HepG2 (cell line): Measurements from ENCODE around the gene CPS1. TPM values are rescaled to one million over a fixed set of nuclear protein-coding genes. Genes with fewer than 3 reads are reported as not detected.

Experiments used
- ATAC-seq: fragments of 200-7000 bp; cut with Tn5 transposase; 3 replicates; pipeline ENCODE4 v1.9.1; 2020; ENCODE audit warnings: mild to moderate bottlenecking, moderate library complexity
- BruUV-seq: library from RNA; stranded (reverse); fragments of 400-500 nt; replicated peaks from 2 replicates; lab custom pipeline; 2021; lab: Mats Ljungman, UMichigan
- CTCF ChIA-PET: fragments of 300-600 bp; formaldehyde crosslinking; extraction: SDS; loops from one replicate; lab custom pipeline; 2021; ENCODE audit warnings: low total read pairs, inconsistent platforms, low intra/inter-chr PET ratio; lab: Yijun Ruan, JAX
- POLR2A ChIA-PET: fragments of 350-600 bp; sonication (Branson Sonifier 250); formaldehyde crosslinking; loops from one replicate; lab custom pipeline; 2020; ENCODE audit warnings: antibody characterized with exemption, inconsistent platforms; lab: Yijun Ruan, JAX
- DNase-seq: peaks from one replicate; pipeline ENCODE4 v3.0.0-alpha.2; 2015; ENCODE audit warnings: low spot score
- FAIRE-seq: peaks from 3 replicates; lab custom pipeline; 2011; peaks lifted over from hg19 to GRCh38; lab: Jason Lieb, UNC
- H2AFZ ChIP-seq: one replicate; pipeline ENCODE4 v1.6.1; 2011; ENCODE audit warnings: low read length, inconsistent platforms
- H3K27ac ChIP-seq: fragments of 300-600 bp; 3 replicates; pipeline ENCODE4 v1.8.0; 2011; ENCODE audit warnings: mixed run types, mild to moderate bottlenecking, mixed read lengths, low read length, inconsistent platforms; ENCODE audit not compliant: insufficient read depth; ENCODE audit errors: extremely low read length
- H3K27me3 ChIP-seq, 2 experiments: fragments of 200-600 bp in 1 of 2; 2 replicates in 1 of 2; 3 replicates in 1 of 2; pipeline versions ENCODE4 v1.6.0 to v1.8.0; 2011; ENCODE audit warnings: low read length in 2 of 2, mild to moderate bottlenecking in 2 of 2, moderate library complexity in 2 of 2, inconsistent platforms in 1 of 2; ENCODE audit not compliant: insufficient read depth in 2 of 2, control insufficient read depth in 1 of 2
- H3K36me3 ChIP-seq, 2 experiments: fragments of 200-600 bp in 1 of 2; replicated peaks in 1 of 2; 2 replicates in 1 of 2; 3 replicates in 1 of 2; pipeline versions ENCODE4 v1.5.1 to v1.8.0; 2011; ENCODE audit warnings: low read length in 2 of 2, inconsistent platforms in 1 of 2; ENCODE audit not compliant: insufficient read depth in 2 of 2, control insufficient read depth in 1 of 2
- H3K4me1 ChIP-seq: 2 replicates; pipeline ENCODE4 v1.5.1; 2012; ENCODE audit warnings: low read length, inconsistent platforms; ENCODE audit not compliant: insufficient read depth
- H3K4me2 ChIP-seq: 2 replicates; pipeline ENCODE4 v1.6.0; 2011; ENCODE audit warnings: low read depth, low read length, inconsistent platforms
- H3K4me3 ChIP-seq, 3 experiments: fragments of 200-600 bp in 1 of 3; sonication (generic), shearing (Covaris generic) in 1 of 3; replicated peaks in 1 of 3; 2 replicates each; pipeline ENCODE4 v1.5.1; 2011 to 2016; ENCODE audit warnings: low read length in 3 of 3, inconsistent platforms in 2 of 3, low read depth in 2 of 3, mild to moderate bottlenecking in 2 of 3, control low read depth in 1 of 3, mixed read lengths in 1 of 3; ENCODE audit not compliant: insufficient read depth in 1 of 3
- H3K79me2 ChIP-seq: one replicate; pipeline ENCODE4 v1.6.1; 2011; ENCODE audit warnings: low read length, inconsistent platforms; ENCODE audit not compliant: insufficient read depth
- H3K9ac ChIP-seq: 2 replicates; pipeline ENCODE4 v1.6.0; 2011; ENCODE audit warnings: mild to moderate bottlenecking, low read depth, low read length, inconsistent platforms; ENCODE audit not compliant: insufficient read depth
- H3K9me3 ChIP-seq: 2 replicates; pipeline ENCODE4 v1.5.1; 2012; ENCODE audit warnings: mild to moderate bottlenecking, low read length
- H4K20me1 ChIP-seq: 2 replicates; pipeline ENCODE4 v1.6.0; 2011; ENCODE audit warnings: inconsistent platforms, mild to moderate bottlenecking, low read length, moderate library complexity; ENCODE audit not compliant: insufficient read depth
- ATAD3A ChIP-seq: sonication (generic); formaldehyde crosslinking; IDR thresholded peaks from 2 replicates; pipeline ENCODE4 v1.4.0; 2020; ENCODE audit warnings: missing genetic modification reagents
- CREB1 ChIP-seq, 2 experiments: fragments of 450-650 bp in 1 of 2; IDR thresholded peaks; 2 replicates each; pipeline ENCODE4 v1.6.1; 2016 to 2017; ENCODE audit warnings: control low read depth in 1 of 2, mild to moderate bottlenecking in 1 of 2, missing compliant biosample characterization in 1 of 2, missing genetic modification characterization in 1 of 2
- DR1 ChIP-seq: sonication (generic); formaldehyde crosslinking; IDR thresholded peaks from 2 replicates; pipeline ENCODE4 v1.8.0; 2021; ENCODE audit warnings: mild to moderate bottlenecking, missing genetic modification reagents, inconsistent platforms
- ERF ChIP-seq: IDR thresholded peaks from 2 replicates; pipeline ENCODE4 v1.6.1; 2018; ENCODE audit warnings: missing biosample characterization, missing genetic modification reagents
- FOXK1 ChIP-seq: sonication (generic); formaldehyde crosslinking; IDR thresholded peaks from 2 replicates; pipeline ENCODE4 v1.4.0; 2020; ENCODE audit warnings: low read depth, missing genetic modification reagents, borderline replicate concordance
- HIC2 ChIP-seq: sonication (generic); formaldehyde crosslinking; IDR thresholded peaks from 2 replicates; pipeline ENCODE4 v1.9.0; 2022; ENCODE audit warnings: low read depth, missing genetic modification reagents
- KLF6 ChIP-seq: IDR thresholded peaks from 2 replicates; pipeline ENCODE4 v1.8.0; 2016; ENCODE audit warnings: missing biosample characterization, missing genetic modification reagents
- MAFK ChIP-seq, 2 experiments: IDR thresholded peaks in 1 of 2; conservative IDR thresholded peaks in 1 of 2; 2 replicates each; pipeline ENCODE4 v1.6.1; 2011; ENCODE audit warnings: improper control_type of control experiment in 2 of 2, low read length in 2 of 2
- MIXL1 ChIP-seq: IDR thresholded peaks from 2 replicates; pipeline ENCODE4 v1.6.1; 2016
- MYC ChIP-seq: sonication (generic); formaldehyde crosslinking; IDR thresholded peaks from 2 replicates; pipeline ENCODE4 v1.9.0; 2021; ENCODE audit warnings: missing genetic modification reagents, borderline replicate concordance
- SMC3 ChIP-seq: IDR thresholded peaks from 2 replicates; pipeline ENCODE4 v1.6.1; 2011; ENCODE audit warnings: low read length, improper control_type of control experiment
- STAT6 ChIP-seq: sonication (generic); formaldehyde crosslinking; IDR thresholded peaks from 2 replicates; pipeline ENCODE4 v1.4.0; 2020; ENCODE audit warnings: missing genetic modification reagents, mild to moderate bottlenecking, borderline replicate concordance
- TRIM24 ChIP-seq: sonication (generic); formaldehyde crosslinking; IDR thresholded peaks from 2 replicates; pipeline ENCODE4 v1.8.0; 2022; ENCODE audit warnings: mild to moderate bottlenecking, missing genetic modification reagents
- ZNF235 ChIP-seq: sonication (generic); formaldehyde crosslinking; IDR thresholded peaks from 2 replicates; pipeline ENCODE4 v1.8.1; 2023; ENCODE audit warnings: mild to moderate bottlenecking, missing genetic modification reagents, borderline replicate concordance
- ZSCAN12 ChIP-seq: sonication (generic); formaldehyde crosslinking; IDR thresholded peaks from 2 replicates; pipeline ENCODE4 v1.9.0; 2021; ENCODE audit warnings: mild to moderate bottlenecking, missing genetic modification reagents
- WGBS: methylation state at CpG from one replicate; pipeline ENCODE4 v1.1.6; 2017; ENCODE audit warnings: low lambda C conversion rate; 5-methylcytosine and 5-hydroxymethylcytosine counted together
- in situ Hi-C: cut with HindIII; loops from 2 replicates; pipeline ENCODE4 v1.10.0; 2017; ENCODE audit warnings: low pct_unique_long_range_greater_than_20kb; ENCODE audit not compliant: extremely low pct_ligation_motif_present
- intact Hi-C: fragments of 100-400 bp; cut with micrococcal nuclease; formaldehyde crosslinking; loops from one replicate; pipeline ENCODE4 v1.10.0; 2022; ENCODE audit not compliant: unreplicated experiment
- polyA plus RNA-seq, 8 experiments: library from polyadenylated mRNA; depleted of rRNA in 3 of 8; stranded (reverse) in 7 of 8; unstranded in 1 of 8; fragments of >200 nt; fragmentation: Illumina TruSeq in 4 of 8; extraction: Trizol in 4 of 8; gene quantifications; 2 replicates each; pipeline versions ENCODE4 v1.2.1 to v1.2.3, GENCODE V29; 2011 to 2016; ENCODE audit warnings: low read depth in 4 of 8, missing spikeins in 1 of 8, mixed read lengths in 1 of 8; ENCODE audit not compliant: insufficient read depth in 1 of 8
- total RNA-seq, 5 experiments: library from RNA; depleted of rRNA; stranded (reverse); fragments of >200 nt; fragmentation: Illumina TruSeq; extraction: Trizol; gene quantifications; 2 replicates each; pipeline ENCODE4 v1.2.3, GENCODE V29; 2016; ENCODE audit warnings: low read depth in 1 of 5
- TF ChIP-seq, protein P1 (sequence below): sonication (generic); formaldehyde crosslinking; IDR thresholded peaks from 2 replicates; pipeline ENCODE4 v1.5.0; 2020; ENCODE audit warnings: mild to moderate bottlenecking, missing genetic modification reagents

Gene CPS1
- total and polyA plus RNA-seq, 2 of the 13 experiments (the other 11 are each of a cell fraction or from before 2014, with no cell fraction given): 24.4 to 51.7 TPM

DNA sequence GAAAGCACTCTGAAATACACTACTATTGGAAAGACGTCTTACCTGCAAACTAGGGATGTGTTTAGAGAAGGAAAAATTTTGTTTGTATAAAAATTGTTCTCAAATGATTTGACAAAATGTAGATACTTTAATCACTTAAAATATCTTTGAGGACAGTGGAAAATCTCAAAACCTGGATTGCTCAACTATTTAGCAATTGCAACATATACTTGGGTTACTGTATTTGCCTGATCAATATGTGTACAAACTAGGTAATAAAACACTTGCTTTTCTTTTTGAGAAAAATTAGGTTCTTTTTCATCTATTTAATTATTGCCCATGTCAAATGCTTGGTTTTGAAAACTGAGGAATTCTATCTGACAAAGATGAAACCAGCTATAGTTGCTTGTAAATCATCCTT is 60.9 kb downstream of the CPS1 start (continued):
- TF ChIP-seq HIC2 (CRISPR knock-in tag) (no peak), TRIM24 (CRISPR knock-in tag) (no peak), MIXL1 (0 out of 2 replicates have a peak, but pooled peaks have one; percentile 3), FOXK1 (CRISPR knock-in tag) (no peak)
- TF ChIP-seq, protein P1, sequence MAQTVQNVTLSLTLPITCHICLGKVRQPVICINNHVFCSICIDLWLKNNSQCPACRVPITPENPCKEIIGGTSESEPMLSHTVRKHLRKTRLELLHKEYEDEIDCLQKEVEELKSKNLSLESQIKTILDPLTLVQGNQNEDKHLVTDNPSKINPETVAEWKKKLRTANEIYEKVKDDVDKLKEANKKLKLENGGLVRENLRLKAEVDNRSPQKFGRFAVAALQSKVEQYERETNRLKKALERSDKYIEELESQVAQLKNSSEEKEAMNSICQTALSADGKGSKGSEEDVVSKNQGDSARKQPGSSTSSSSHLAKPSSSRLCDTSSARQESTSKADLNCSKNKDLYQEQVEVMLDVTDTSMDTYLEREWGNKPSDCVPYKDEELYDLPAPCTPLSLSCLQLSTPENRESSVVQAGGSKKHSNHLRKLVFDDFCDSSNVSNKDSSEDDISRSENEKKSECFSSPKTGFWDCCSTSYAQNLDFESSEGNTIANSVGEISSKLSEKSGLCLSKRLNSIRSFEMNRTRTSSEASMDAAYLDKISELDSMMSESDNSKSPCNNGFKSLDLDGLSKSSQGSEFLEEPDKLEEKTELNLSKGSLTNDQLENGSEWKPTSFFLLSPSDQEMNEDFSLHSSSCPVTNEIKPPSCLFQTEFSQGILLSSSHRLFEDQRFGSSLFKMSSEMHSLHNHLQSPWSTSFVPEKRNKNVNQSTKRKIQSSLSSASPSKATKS: 0 out of 2 replicates have a peak, but pooled peaks have one; percentile 36
- TF ChIP-seq, all 625 proteins: peak for 14

DNA sequence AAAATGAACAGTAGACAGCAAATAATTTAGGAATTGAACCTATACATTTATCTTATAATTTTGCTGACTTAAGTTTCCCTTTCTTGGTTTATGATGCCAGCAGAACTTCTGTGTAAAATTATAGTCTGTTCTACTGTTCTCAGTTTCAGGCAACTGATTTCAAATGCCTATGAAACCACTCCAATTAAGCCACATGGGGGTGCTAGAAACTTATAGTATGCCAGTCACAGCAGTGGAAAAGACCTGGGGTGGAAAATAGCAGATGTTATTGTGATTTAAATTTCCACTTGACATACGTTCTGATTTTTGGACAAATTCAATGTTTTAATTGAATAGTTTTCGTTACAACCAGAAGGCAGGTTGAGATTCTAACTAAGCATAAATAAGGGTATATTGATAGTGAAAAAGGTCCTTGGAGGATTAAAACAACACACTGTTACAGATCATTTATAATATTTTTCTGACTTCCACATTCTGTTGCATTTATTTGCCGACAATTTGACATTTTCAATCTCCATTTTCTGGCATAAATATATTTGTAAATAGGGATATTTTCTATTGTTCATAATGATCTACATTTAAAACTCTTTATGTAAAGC is 61.4 kb downstream of the CPS1 start:
- in situ Hi-C loops: no loop called here
- ATAC-seq (peak; percentile 96), FAIRE-seq (no peak), DNase-seq (peak; percentile 64)
- Histone ChIP-seq H3K4me2 (no peak overlapping the region), H4K20me1 (no peaks in the 10 kb centered on the region), H3K4me1 (peaks cover 8% of the 10 kb centered on the region; the same call in 1 of the 2 replicates), H3K79me2 (no peaks in the 10 kb centered on the region), H3K27me3 (no peaks in the 10 kb centered on the region), H3K9me3 (no peaks in the 10 kb centered on the region), H3K4me3 (no peak overlapping the region), H2AFZ (no peak overlapping the region), H3K27ac (no peak overlapping the region), H3K9ac (no peak overlapping the region), H3K36me3 (no peaks in the 10 kb centered on the region)
- POLR2A ChIA-PET: no interaction called here
- WGBS: 7% methylated on average over 3 of the region's 3 CpGs
- CTCF ChIA-PET: interaction anchor here (0.6 to 2.6 kb wide), 3 partner anchors 115 to 540 kb away, joined by 3 to 23 read pairs (median 7); no protein-coding TSS in a partner anchor
- no TSS peak for BruUV-seq
- intact Hi-C loops: loop anchor here (1.0 to 2.0 kb wide), 5 partner anchors 115 to 540 kb away; no protein-coding TSS in a partner anchor
- TF ChIP-seq ATAD3A (CRISPR knock-in tag): no peak
- no peak for TF ChIP-seq STAT6 (CRISPR knock-in tag)
- TF ChIP-seq DR1 (CRISPR knock-in tag): no peak
- 0 out of 2 replicates have a peak, but pooled peaks have one; percentile 24 for TF ChIP-seq KLF6 (CRISPR knock-in tag)
- TF ChIP-seq MIXL1: 0 out of 2 replicates have a peak, but pooled peaks have one; percentile 32
- 0 out of 2 replicates have a peak, but pooled peaks have one; percentile 20 for TF ChIP-seq ERF (CRISPR knock-in tag)
- no peak for TF ChIP-seq ZNF235
- peak in 1 of 2 experiments; percentile 18; a peak in 1 of 4 replicates for TF ChIP-seq MAFK (conservative IDR thresholded peaks at IDR 0.05 in 1 of 2, IDR thresholded peaks at IDR 0.05 in 1 of 2; ENCODE audit: low read length in 2 of 2)
- no peak for TF ChIP-seq CREB1 (IDR thresholded peaks at IDR 0.05)
- peak; percentile 28; the same call in 1 of the 2 replicates for TF ChIP-seq CREB1 (CRISPR knock-in tag; IDR thresholded peaks at IDR 0.05)
- TF ChIP-seq ZSCAN12 (CRISPR knock-in tag): 0 out of 2 replicates have a peak, but pooled peaks have one; percentile 27
- no peak for TF ChIP-seq MYC (CRISPR knock-in tag)
- TF ChIP-seq SMC3: peak; percentile 85
